HG03196 (cell line): ENCODE data around the gene PDC.

Experiments
- ATAC-seq: cut with Tn5 transposase; IDR thresholded peaks from one replicate; pipeline ENCODE4 v1.9.1; 2021; ENCODE audit not compliant: unreplicated experiment

PDC gene

GRCh38 chr1:186461014-186461413 lies at the start of gene PDC:
TSS of gene PDC (minus strand) at chr1:186461114. CDS start at chr1:186449459, 11,655 bp downstream.
- ATAC-seq = no peak

GRCh38 chr1:186503190-186503589 lies 42.3 kb upstream of the PDC start:
- no peak for ATAC-seq

- ATAC-seq = no peak
Observed at GRCh38 chr1:186502087-186502486, 41.2 kb upstream of the PDC start.

- ATAC-seq = no peak
Observed at GRCh38 chr1:186500804-186501203, 39.9 kb upstream of the PDC start.

GRCh38 chr1:186499571-186499970 lies 38.7 kb upstream of the PDC start:
- no peak for ATAC-seq

- ATAC-seq = peak; percentile 46
Observed at GRCh38 chr1:186498695-186499389, 37.9 kb upstream of the PDC start.

- ATAC-seq = no peak
Observed at GRCh38 chr1:186498071-186498470, 37.2 kb upstream of the PDC start.

GRCh38 chr1:186497651-186498050 lies 36.7 kb upstream of the PDC start:
- ATAC-seq = no peak

- ATAC-seq = no peak
Observed at GRCh38 chr1:186496171-186496851, 35.4 kb upstream of the PDC start.

GRCh38 chr1:186494832-186495271 lies 33.9 kb upstream of the PDC start:
- ATAC-seq = no peak

- ATAC-seq = no peak
Observed at GRCh38 chr1:186492531-186493291, 31.8 kb upstream of the PDC start.

GRCh38 chr1:186491336-186491735 lies 30.4 kb upstream of the PDC start:
- ATAC-seq = no peak

GRCh38 chr1:186487163-186487562 lies 26.2 kb upstream of the PDC start:
- no peak for ATAC-seq

GRCh38 chr1:186486061-186486460 lies 25.1 kb upstream of the PDC start:
- ATAC-seq = no peak

- ATAC-seq = no peak
Observed at GRCh38 chr1:186483561-186483960, 22.6 kb upstream of the PDC start.

GRCh38 chr1:186482661-186483255 lies 21.8 kb upstream of the PDC start:
- no peak for ATAC-seq

GRCh38 chr1:186481303-186481888 lies 20.5 kb upstream of the PDC start:
- no peak for ATAC-seq

GRCh38 chr1:186479162-186479561 lies 18.2 kb upstream of the PDC start:
- no peak for ATAC-seq

GRCh38 chr1:186476264-186477040 lies 15.5 kb upstream of the PDC start:
- no peak for ATAC-seq

GRCh38 chr1:186474208-186474607 lies 13.3 kb upstream of the PDC start:
- no peak for ATAC-seq
